ENCODE results near the gene EPN2.

Gene EPN2

DNA sequence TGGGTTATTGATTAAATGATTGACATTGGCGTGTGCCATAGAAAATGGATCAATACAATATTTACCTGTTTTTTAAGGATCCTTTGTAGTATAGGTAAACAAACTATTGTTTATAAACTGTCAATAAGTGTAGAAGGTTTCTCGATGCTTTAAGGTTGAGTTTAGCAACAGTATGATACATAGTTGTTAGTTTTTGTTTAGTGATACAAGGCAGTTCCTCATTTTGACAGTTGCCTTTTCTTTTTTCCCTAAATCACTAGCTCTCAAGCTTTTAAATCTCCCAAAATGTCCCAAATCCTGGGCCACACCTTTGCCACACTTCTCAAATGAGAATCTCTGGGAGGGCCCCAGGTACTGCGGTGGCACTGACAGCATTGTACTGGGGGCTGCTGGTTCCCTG lies 57.3 kb downstream of the EPN2 start:
- DNase-seq (ENCODE audit: low read depth): no peak

DNA sequence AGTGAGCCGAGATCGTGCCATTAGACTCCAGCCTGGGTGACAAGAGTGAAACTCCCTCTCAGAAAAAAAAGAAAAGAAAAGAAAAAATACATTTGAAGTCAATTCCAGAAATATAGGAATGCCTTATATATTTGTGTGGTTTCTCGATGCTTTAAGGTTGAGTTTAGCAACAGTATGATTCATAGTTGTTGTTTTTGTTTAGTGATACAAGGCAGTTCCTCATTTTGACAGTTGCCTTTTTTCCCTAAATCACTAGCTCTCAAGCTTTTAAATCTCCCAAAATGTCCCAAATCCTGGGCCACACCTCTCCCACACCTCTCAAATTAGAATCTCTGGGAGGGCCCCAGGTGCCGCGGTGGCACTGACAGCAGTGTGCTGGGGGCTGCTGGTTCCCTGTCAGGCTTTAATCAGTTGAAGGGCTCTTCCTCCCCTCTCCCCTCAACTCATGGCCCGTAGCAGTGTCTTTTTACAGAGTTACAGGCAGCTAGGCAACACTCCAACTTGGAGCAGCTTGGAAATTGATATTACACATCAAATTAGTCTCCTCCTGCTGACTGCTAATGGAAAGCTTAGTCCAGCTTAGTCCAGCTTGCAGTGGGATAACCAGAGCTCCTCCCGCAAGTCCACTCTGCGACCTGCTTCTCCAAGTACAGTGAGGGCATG lies 58.4 kb downstream of the EPN2 start:
- no peak for DNase-seq (ENCODE audit: low read depth)

DNA sequence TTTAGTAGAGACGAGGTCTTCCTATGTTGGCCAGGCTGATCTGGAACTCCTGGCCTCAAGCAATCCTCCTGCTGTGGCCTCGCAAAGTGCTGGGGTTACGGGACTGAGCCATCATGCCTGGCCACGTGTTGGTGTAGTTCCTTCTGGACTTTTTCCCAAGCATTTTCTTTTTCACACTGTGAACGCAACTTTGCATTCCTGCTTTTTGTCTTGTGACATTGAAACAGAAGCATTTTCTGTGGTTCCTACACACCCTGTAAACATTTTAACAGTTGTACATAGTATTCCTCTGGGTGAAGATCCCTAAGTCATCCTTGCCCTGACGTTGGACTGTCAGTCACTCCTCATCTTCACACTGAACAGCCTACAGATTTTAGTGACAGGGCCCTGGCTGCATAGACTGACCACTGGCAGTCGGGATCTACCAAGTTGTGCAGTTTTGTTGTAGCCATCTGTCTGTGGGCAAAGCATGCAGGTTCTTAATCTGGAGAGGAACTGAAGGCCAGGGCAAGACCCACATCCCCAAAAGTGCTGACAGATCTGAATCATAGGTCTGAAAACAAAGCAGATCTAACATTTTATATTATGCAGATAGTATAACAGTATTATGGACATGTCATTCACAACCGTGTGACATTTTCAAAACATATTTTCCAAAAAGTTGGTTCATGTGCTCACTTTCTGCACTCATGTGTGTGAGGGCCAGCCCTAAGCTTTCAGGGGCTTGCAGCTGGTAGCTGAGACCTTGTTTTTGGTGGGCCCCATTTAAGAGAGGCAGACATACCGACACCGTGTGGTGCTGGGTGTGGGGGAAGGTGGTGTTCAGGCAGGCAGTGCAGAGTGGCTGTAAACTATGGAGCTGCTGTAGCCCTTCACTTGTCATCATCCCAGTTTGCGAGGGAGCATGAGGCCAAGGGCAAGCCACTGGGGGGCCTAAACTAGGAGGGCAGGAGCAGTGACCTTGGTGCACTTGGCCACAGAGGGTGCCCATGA lies 59.9 kb downstream of the EPN2 start:
- DNase-seq (ENCODE audit: low read depth): no peak

DNA sequence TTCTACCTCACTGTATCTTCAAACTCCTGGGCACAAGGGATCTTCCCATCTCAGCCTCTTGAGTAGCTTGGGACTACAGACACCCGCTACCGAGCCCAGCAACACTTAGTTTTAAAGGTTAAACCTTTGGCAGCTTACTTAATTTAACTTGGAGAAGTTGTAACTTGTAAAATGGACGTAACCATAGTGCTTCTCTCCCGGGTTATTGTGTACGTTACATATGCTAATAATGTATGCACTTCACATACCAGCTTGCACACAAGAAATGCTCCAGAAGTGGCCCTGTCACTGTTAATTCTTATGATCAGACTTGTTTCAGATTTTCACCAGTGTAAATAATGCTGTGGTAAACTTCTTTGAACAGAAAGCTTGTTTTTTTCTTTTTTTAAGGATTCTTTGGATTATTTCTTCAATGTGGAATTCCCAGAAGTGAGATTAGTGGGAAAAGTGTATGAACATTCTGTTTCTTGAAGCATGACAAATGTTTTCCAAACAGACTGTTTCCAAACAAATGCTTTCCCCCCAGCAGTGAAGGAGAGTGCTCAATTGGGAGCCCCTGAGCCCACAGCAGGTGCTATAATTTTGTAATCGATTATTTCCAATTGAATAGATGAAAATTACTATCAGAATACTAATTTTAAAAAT lies 61.5 kb downstream of the EPN2 start:
- DNase-seq (ENCODE audit: low read depth): no peak

DNA sequence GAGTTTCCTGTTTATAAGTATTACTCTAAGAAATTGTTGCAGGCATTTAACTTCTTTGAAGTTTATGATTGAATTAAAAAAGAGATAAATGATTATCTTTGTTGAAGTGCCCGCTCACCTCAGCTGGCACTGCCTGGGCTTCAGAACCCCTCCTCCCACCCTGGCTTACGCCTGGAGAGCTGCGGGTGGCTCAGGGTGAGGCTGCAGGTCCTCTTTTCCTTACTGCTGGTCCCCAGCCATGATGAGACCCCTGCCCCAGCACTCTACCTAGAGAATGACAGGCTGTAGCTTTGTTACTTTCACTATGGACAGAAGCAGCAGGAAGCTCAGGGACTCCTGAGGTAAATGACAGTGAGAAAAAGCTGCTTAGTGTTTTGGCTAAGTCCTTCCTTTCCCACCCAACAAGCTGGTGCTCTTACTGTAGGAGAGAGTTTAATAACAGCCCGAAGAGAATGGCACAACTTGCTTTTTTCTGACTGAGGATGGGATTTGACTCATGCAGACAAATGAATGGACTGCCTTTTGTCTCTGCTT lies 62.1 kb downstream of the EPN2 start:
- no peak for DNase-seq (ENCODE audit: low read depth)

DNA sequence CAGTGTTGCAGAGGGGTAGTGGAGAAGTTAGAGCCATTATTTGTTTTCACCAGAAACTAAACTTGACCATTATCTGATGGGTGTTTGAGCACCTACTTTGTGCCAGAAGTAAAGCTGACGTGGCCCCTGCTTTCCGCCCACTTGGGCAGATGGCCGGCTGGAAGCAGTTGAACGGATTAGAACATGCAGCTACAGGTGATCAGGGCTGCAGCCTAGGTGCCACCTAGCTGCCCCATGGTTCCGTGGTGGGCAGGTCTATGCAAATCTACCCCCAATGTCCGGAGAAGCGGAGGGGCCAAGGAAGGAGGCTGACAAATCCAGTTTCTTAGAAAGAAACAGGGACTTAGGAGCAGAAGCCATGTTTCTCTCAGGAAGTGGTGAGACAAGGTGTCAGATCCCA lies 62.7 kb downstream of the EPN2 start:
- DNase-seq (ENCODE audit: low read depth): no peak

DNA sequence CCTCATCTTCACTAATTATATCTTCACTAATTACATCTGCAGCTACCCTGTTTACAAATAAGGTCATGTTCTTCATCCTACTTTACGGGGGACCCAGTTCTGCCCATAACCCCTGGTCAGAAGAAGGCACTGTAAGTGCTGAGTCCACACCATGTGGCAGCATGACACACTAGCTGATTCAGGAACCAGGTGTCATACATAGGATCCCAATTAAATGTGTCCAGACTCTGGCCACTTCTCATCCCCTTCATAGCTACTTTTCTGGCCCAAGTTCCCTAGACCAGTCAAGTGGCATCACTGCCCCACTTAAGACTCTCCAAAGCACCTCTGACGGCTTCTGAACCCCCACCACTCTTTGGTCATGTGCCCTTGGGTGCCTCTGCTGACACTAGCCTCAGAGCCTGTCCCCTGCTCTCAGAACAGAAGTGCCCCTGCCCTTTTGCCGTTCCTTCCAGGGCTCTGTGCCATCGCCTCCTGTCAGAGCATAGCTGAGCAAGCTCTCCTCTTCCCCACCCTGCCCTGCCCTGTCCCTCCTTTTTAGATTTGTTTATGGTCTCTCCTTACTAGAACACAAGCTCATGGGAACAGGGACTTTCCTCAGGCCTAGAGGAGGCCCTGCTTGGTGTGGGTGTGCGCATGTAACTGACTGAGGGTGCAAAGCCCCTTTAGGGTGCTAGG lies 64.2 kb downstream of the EPN2 start:
- DNase-seq (ENCODE audit: low read depth): no peak

DNA sequence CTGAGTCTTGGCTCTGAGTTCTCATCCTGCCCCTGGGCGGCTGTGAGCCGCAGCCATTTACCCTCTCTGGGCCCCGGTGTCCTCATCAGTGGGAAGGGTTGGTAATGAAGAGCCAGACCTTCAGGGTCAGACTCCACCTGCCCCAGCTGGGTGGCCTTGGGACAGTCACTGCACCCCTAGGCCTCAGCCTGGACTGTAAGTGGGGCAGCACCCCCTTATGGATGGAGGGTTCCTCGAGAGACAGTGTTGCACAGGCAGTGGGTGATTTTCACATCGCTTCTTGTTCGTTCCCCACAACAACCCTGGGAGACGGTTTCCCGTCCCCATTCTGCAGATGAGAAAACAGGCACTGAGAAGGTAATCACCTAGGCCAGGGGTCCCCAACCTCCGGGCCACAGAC lies 64.8 kb downstream of the EPN2 start:
- DNase-seq (ENCODE audit: low read depth): no peak

DNA sequence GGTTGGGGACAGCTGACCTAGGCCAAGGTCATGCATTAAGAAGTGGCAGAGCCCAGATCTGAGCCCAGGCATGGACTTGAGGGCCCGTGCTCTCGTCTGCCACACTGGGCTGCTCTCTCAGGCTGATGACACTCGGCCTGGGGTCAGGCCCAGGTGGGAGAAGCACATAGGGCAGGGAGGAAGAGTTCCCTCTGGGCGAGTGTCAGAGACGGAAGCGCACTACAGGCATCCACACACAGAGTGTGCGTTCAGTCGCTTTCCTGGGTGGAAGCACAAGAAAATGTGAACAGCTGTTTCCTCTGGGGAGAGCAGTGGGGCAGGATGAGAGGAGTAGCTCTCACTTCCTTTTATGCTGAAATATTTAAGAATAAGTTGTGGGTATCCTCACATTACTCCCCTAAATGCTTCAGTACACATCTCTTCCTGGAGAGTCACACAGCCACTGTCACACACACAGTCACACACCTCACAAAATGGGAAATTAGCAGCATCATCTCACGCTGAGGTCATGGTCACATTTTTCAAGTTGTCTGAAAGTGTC lies 65.7 kb downstream of the EPN2 start:
- DNase-seq (ENCODE audit: low read depth): no peak

DNA sequence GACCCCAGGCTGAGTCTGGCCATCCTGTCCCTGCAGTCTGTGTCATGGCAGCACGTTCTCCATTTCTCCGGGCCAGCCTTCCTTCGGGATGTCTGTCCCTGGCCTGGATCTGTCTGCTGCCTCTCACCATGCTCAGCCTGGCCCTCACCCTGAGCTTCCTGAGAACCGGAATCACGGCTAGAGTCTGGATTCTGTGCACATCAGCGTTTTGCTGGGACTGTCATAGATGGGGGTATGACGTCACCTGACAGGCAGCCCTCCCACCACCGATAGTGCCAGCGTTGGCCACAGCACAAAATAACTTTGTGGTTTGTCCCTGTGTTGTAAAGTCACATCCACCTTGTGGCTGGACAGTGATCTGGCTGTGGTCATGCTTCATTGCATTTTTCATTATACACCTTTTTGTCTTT lies 66.2 kb downstream of the EPN2 start:
- no peak for DNase-seq (ENCODE audit: low read depth)

DNA sequence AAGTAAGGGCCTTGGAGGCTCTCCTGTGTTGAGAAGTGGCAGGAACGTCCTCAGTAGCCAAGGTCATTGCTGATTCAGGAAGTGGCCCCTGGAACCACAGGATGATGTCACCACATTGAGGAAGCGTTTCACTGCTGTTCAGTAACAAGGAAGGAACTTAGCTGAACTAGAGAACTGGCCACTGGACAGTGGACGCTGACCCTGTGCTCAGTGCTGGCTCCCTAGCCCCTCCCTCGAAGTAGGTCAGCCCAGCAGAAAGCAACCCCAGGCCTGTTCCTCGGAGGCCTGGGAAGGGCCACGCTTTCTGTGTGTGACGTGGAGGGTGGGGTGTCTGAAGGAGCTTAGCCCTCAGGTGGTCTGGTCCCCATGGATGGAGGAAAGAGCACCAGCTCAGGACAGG lies 67.0 kb downstream of the EPN2 start:
- no peak for DNase-seq (ENCODE audit: low read depth)

DNA sequence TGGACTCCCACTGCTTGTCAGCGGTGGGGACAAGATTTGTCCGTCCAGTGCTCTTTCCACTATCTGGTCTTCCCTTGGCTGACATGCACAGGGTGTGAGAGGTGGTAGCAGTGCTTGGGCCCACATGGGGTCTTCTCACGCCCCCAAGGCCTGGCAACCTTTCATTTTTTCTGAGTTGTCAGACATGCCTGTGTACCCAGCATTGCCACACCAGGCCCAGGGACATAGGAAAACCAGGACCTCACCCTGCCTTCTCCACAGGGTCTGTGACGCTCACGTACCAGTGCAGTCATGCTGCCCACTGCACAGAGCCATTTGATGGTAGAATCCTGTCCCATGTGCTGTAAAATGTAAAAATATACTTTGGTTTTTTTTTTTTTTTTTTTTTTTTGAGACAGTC lies 67.6 kb downstream of the EPN2 start:
- no peak for DNase-seq (ENCODE audit: low read depth)

DNA sequence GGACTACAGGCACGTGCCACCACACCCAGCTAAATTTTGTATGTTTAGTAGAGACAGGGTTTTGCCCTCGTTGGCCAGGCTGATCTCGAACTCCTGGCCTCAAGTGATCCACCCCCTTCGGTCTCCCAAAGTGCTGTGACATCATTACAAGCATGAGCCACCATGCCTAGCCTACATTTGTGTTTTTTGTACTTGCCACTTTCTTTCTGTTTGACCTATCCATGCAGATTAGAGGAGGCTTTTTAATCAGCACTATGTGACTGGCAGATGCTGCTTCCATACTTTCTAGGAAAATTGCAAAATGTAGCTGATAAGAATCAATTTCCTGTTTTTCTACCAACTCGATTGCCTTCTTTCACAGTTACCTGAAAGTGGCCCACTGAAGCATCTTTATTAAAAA lies 68.1 kb downstream of the EPN2 start:
- DNase-seq (ENCODE audit: low read depth): no peak

DNA sequence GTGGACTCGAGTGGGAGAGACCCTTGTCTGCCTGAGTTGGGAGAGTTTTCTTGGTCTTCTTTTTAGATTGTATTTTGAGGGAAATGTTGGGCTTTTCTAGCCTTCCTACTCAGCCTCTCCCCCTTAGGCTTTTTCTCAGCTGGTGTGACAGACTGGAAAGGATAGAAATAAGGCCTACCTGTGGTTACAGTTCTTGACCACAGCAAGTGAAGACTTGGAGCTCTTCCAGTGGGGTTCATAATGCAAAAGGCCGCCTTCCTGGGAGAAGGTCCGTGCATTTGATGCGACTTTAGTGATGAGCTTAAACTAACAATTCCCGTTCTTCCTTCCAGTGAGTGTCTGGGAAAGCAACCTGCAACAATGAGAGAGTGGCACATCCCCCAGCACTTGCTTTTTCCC lies 68.6 kb downstream of the EPN2 start:
- DNase-seq (ENCODE audit: low read depth): no peak

DNA sequence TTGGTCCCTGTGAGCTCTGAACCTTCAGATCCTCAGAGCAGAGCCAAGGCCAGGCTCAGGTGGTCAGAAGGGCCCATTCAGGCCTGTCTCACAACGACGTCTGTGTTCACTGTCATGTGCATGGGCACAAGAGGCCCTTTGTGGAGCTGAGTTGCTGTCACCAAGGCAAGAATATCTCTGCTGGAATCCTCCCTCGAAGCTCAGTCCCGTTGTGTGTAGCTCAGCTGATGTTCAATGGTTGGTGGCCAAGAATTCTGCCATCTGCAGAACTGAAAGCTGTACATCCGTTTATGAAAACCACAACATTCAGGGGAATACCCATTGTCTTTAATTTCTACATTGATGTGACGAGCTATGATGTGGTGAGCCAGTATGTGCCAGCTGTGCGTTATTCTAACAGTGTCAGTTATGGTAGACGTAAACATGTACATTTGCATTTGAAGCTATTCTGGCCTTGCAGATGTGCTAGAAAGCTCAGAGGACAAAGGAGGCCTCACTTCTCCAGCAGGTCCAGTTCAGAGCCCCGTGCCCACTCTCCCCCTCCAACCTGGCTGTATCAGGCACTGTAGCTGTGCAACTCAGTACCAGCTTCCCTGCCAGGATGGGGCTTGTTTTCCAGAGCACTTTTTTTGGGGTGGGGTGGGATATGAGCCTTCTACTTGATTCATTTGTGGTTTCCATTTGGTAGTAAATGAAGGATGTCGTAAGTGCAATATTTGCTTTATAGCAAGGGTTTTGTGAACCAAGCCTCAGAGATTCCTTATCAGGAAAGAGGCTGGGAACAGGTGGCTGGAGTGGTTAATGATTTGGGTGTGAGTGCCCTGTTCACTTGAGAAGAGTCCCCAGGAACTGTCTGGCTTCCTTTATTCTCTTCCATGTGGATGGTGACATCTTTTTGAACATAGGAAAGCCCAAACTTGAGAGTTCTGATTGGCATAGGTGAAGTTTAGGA lies 69.3 kb downstream of the EPN2 start:
- no peak for DNase-seq (ENCODE audit: low read depth)

DNA sequence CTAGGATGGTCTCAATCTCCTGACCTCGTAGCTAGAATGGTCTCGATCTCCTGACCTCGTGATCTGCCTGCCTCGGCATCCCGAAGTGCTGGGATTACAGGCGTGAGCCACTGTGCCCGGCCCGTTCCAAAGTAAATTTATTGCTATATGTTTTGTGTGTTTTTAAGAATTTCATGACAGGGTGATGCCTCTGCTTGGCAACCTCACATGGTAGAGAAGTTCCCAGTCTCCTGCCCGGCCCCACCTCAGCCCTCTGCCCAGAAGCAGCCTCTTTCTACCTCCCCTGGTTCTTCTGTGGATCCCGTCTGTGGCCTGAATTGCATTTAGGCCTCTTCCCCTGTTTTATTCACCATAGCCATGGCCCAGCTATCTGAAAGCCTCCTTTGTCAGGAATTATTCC lies 70.4 kb downstream of the EPN2 start:
- DNase-seq (ENCODE audit: low read depth): no peak

DNA sequence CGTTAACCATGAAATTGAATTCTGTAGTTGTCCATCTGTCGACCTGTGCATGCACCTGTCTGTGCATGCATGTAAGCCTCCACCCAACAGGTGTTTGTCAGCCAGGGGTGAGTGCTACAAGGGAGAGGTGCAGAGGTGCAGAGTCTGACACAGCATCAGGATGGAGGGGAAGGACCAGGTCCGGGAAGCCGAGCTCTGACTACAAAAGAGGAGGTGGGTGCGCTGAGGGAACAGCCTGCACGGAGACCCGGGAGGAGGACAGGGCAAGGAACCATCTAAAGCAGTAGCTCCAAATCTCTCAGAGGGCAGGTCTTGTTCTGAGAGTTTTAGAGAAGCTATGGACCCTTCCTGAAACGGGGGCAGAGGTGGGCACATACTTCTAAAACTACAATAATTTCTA lies 71.2 kb downstream of the EPN2 start:
- no peak for DNase-seq (ENCODE audit: low read depth)

DNA sequence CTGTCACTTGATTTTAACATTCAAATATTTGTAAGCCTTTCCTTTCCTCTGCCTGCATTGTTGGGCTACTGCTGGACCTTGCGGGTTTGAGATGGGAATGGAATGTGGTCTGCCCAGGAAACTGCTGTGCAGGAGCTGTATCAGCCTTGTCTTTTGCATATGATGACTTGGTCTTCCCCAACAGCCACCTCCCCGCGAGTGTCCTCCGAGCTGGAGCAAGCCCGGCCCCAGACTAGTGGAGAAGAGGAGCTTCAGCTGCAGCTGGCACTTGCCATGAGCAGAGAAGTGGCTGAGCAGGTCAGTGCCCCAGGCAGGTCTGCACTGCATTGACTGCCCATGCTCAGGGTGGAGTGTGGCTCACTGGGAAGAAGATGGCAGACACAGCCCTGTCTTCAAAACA lies 72.5 kb downstream of the EPN2 start:
- no peak for DNase-seq (ENCODE audit: low read depth)

DNA sequence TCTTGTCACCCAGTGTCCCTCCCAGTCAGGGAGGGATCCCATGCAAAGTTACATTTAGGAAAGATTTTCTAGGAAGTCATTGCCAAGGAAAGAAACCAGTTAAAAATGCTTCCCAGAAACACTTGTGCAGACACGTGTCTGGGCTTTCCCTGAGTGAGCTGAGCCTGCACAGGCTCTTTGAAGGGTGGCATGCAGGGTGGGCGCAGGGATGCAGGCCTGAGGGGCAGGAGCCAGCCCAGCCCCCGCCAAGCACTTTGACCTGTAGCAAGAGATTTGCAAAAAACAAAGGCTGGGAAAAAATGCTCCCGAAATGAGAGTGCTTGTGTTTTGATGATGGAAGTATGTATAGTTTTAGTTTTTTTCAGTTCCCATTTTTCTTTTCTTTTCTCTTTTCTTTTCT lies 73.0 kb downstream of the EPN2 start:
- DNase-seq (ENCODE audit: low read depth): no peak

DNA sequence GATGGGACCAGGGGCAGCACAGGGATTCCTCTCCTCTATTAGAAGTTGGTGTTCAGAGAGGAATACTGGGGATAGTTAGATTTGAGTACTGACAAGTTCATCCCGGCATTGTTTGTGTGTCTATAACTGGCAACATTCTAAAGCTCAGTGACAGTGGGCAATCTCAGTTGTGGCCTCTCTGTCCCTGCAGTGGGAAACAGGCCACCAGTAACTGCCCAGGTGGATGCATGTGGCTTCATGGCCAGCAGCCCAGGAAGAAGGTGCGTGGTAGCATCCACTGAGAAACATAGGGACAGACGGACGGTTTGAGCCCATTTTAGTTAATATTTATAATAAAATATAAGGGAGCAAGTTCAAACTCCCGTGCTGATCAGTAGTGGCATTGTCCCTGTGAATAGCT lies 73.8 kb downstream of the EPN2 start:
- no peak for DNase-seq (ENCODE audit: low read depth)

Data from stimulated activated CD8-positive, alpha-beta memory T cell treated with anti-CD3 and anti-CD28 coated beads, Interleukin-15, amount 100 ng/mL, for 24 hours (primary cell).